Neural progenitor cell (in vitro differentiated cells): ENCODE results near the gene GREM2. TPM values are rescaled to one million over a fixed set of nuclear protein-coding genes. Genes with fewer than 3 reads are reported as not detected.

ENCODE experiments used
- DNase-seq: peaks from one replicate; pipeline ENCODE4 v3.0.0-alpha.2; 2016; ENCODE audit warnings: low spot score
- H2AFZ ChIP-seq: fragments of 200-600 bp; sonication (generic); replicated peaks from 2 replicates; pipeline ENCODE4 v1.6.1; 2016; ENCODE audit warnings: antibody characterized with exemption
- H3F3A ChIP-seq: fragments of 200-600 bp; sonication (generic); 2 replicates; pipeline ENCODE4 v1.6.1; 2016; ENCODE audit warnings: antibody characterized with exemption, low read depth
- H3K27ac ChIP-seq: fragments of 200-600 bp; sonication (generic); 2 replicates; pipeline ENCODE4 v1.5.1; 2016; ENCODE audit warnings: mild to moderate bottlenecking
- H3K27me3 ChIP-seq: fragments of 200-600 bp; sonication (generic); 2 replicates; pipeline ENCODE4 v1.6.1; 2016; ENCODE audit warnings: mild to moderate bottlenecking, moderate library complexity
- H3K36me3 ChIP-seq: fragments of 200-600 bp; sonication (generic); 2 replicates; pipeline ENCODE4 v1.5.1; 2016
- H3K4me1 ChIP-seq: fragments of 200-600 bp; sonication (generic); 2 replicates; pipeline ENCODE4 v1.6.1; 2016; ENCODE audit warnings: mixed run types
- H3K4me2 ChIP-seq: fragments of 200-600 bp; sonication (generic); 2 replicates; pipeline ENCODE4 v1.6.1; 2016
- H3K4me3 ChIP-seq: fragments of 200-600 bp; sonication (generic); 2 replicates; pipeline ENCODE4 v1.5.1; 2016
- H3K79me2 ChIP-seq: fragments of 200-600 bp; sonication (generic); 2 replicates; pipeline ENCODE4 v1.6.1; 2016; ENCODE audit warnings: low read depth
- H3K9ac ChIP-seq: fragments of 200-600 bp; sonication (generic); 2 replicates; pipeline ENCODE4 v1.6.1; 2016
- H3K9me3 ChIP-seq: fragments of 200-600 bp; sonication (generic); 2 replicates; pipeline ENCODE4 v1.5.1; 2016; ENCODE audit warnings: low read depth
- H4K20me1 ChIP-seq: fragments of 200-600 bp; sonication (generic); 2 replicates; pipeline ENCODE4 v1.6.1; 2016; ENCODE audit warnings: low read depth
- H3K27ac Mint-ChIP-seq: 3 replicates; pipeline ENCODE4 v1.8.0; 2021; ENCODE audit warnings: mixed read lengths
- H3K27me3 Mint-ChIP-seq: 2 replicates; pipeline ENCODE4 v1.8.0; 2022; ENCODE audit warnings: low read depth, mild to moderate bottlenecking, inconsistent platforms, moderate library complexity, mixed read lengths; ENCODE audit not compliant: insufficient read depth
- H3K36me3 Mint-ChIP-seq: 3 replicates; pipeline ENCODE4 v1.8.0; 2021; ENCODE audit warnings: mixed read lengths
- H3K4me1 Mint-ChIP-seq: 3 replicates; pipeline ENCODE4 v1.8.0; 2021; ENCODE audit warnings: mixed read lengths
- H3K4me3 Mint-ChIP-seq: 3 replicates; pipeline ENCODE4 v1.8.0; 2021; ENCODE audit warnings: mild to moderate bottlenecking, moderate library complexity, mixed read lengths
- H3K9me3 Mint-ChIP-seq: 3 replicates; pipeline ENCODE4 v1.8.0; 2020; ENCODE audit warnings: mixed read lengths
- CTCF ChIP-seq: fragments of 200-600 bp; sonication (generic); IDR thresholded peaks from 2 replicates; pipeline ENCODE4 v1.5.1; 2017; ENCODE audit warnings: antibody characterized with exemption, mild to moderate bottlenecking
- EZH2 ChIP-seq: fragments of 200-600 bp; sonication (generic); IDR thresholded peaks from 2 replicates; pipeline ENCODE4 v1.6.1; 2017; ENCODE audit warnings: antibody characterized with exemption, mild to moderate bottlenecking, moderate library complexity
- EZH2phosphoT487 ChIP-seq: fragments of 200-600 bp; sonication (generic); IDR thresholded peaks from 2 replicates; pipeline ENCODE4 v1.6.1; 2017; ENCODE audit warnings: antibody characterized with exemption
- total RNA-seq: library from RNA; depleted of rRNA; stranded (reverse); fragments of >200 nt; gene quantifications from 2 replicates; pipeline ENCODE4 v1.2.3, GENCODE V29; 2015; ENCODE audit warnings: low replicate concordance

Gene GREM2
- total RNA-seq, 1 donor from 2014 or later: not detected

DNA sequence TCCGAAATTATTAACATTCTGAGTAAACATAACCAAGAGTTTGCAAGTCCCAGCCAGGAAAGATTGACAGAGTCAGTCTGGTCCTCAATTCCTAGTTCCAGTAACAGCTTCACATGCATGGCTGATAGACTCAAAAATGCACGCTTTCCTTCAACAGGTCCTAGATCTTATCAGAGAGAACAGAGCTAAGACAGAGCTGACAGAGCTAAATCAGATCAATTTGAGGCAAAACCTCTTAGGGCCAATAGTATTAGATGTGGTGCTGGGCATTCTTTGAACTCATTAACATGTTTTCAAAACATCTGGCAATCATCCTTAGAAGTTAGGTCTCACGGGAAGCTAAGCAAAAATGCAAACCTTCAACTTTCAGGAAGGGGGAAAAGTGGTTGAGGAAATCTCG, 114.0 kb downstream of the GREM2 start:
- H3K9ac ChIP-seq: no peak overlapping the region
- no peaks in the 10 kb centered on the region for H3F3A ChIP-seq
- Mint-ChIP-seq H3K36me3 (no peaks in the 10 kb centered on the region), H3K4me1 (no peaks in the 10 kb centered on the region), H3K9me3 (no peaks in the 10 kb centered on the region), H3K4me3 (no peak overlapping the region), H3K27ac (no peak overlapping the region), H3K27me3 (peaks cover 2% of the 10 kb centered on the region)
- H3K27me3 ChIP-seq: peaks cover 11% of the 10 kb centered on the region
- H3K9me3 ChIP-seq: no peaks in the 10 kb centered on the region
- no peak for TF ChIP-seq EZH2
- H3K79me2 ChIP-seq: no peaks in the 10 kb centered on the region
- no peak overlapping the region for H3K27ac ChIP-seq
- H3K36me3 ChIP-seq: no peaks in the 10 kb centered on the region
- DNase-seq: no peak
- H3K4me1 ChIP-seq: no peaks in the 10 kb centered on the region
- H3K4me2 ChIP-seq: no peak overlapping the region
- H3K4me3 ChIP-seq: no peak overlapping the region
- H2AFZ ChIP-seq: no peak overlapping the region
- H4K20me1 ChIP-seq: no peaks in the 10 kb centered on the region

GRCh38 chr1:240496941-240497340, 115.0 kb downstream of the GREM2 start:
- Histone ChIP-seq H3K4me1 (no peaks in the 10 kb centered on the region), H4K20me1 (no peaks in the 10 kb centered on the region), H3K9me3 (no peaks in the 10 kb centered on the region), H3K4me2 (no peak overlapping the region), H3K27ac (no peak overlapping the region), H2AFZ (no peak overlapping the region), H3F3A (no peaks in the 10 kb centered on the region), H3K9ac (no peak overlapping the region), H3K36me3 (no peaks in the 10 kb centered on the region), H3K4me3 (no peak overlapping the region), H3K79me2 (no peaks in the 10 kb centered on the region), H3K27me3 (peaks cover 21% of the 10 kb centered on the region)
- H3K27me3 Mint-ChIP-seq: peaks cover 5% of the 10 kb centered on the region
- no peak for DNase-seq
- H3K36me3 Mint-ChIP-seq: no peaks in the 10 kb centered on the region
- TF ChIP-seq CTCF: no peak
- TF ChIP-seq EZH2: no peak
- no peak for TF ChIP-seq EZH2phosphoT487
- H3K9me3 Mint-ChIP-seq: peaks cover 4% of the 10 kb centered on the region
- H3K27ac Mint-ChIP-seq: no peak overlapping the region
- no peak overlapping the region for H3K4me3 Mint-ChIP-seq
- no peaks in the 10 kb centered on the region for H3K4me1 Mint-ChIP-seq

DNA sequence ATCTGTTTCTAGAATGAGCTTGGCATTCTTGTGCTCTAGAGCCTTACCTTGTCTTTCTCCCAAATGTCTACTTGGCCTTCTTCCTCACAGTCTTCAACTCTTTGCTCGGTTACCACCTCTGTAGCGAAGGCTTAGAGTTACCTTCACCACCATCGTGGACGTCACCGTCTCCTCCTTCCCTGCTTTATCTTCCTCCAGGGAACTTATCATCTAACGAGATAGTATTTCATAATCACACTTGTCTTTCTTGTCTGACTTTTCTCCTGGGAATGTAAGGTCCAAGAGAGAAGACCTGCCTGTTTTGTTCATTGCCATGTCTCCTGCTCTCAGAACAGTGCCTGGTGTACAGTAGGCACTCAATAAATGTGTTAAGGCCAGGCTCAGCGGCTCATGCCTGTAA, 115.6 kb downstream of the GREM2 start:
- H3K27ac Mint-ChIP-seq: no peak overlapping the region

DNA sequence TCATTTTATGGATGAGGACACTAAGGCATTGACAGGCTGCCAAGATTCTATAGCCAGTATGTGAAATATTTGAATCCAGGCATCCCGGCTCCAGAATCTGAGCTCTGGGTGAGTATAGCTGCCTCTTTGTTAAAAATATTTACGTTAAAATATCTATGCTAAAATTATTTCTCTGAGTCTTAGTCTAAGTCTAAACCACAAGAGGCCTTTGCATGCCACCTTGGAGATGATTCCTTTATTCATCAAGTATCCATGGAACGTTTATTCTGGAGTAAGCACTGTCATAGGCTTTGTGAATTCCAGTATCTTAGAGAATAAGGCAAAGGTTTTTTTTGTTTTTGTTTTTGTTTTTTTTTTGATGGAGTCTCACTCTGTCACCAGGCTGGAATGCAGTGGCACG, 116.4 kb downstream of the GREM2 start:
- Mint-ChIP-seq H3K27ac (no peak overlapping the region), H3K4me3 (no peak overlapping the region), H3K36me3 (no peaks in the 10 kb centered on the region), H3K4me1 (no peaks in the 10 kb centered on the region), H3K9me3 (peaks cover 7% of the 10 kb centered on the region), H3K27me3 (peaks cover 5% of the 10 kb centered on the region)
- DNase-seq: no peak
- H3K79me2 ChIP-seq: no peaks in the 10 kb centered on the region
- H3K4me1 ChIP-seq: no peaks in the 10 kb centered on the region
- H4K20me1 ChIP-seq: no peaks in the 10 kb centered on the region
- H3F3A ChIP-seq: no peaks in the 10 kb centered on the region
- H3K27ac ChIP-seq: no peak overlapping the region
- no peaks in the 10 kb centered on the region for H3K36me3 ChIP-seq
- H2AFZ ChIP-seq: no peak overlapping the region
- H3K4me3 ChIP-seq: no peak overlapping the region
- peaks cover 32% of the 10 kb centered on the region for H3K27me3 ChIP-seq
- no peaks in the 10 kb centered on the region for H3K9me3 ChIP-seq
- TF ChIP-seq EZH2phosphoT487 (no peak), CTCF (no peak), EZH2 (no peak)
- H3K4me2 ChIP-seq: no peak overlapping the region
- no peak overlapping the region for H3K9ac ChIP-seq

More for the DNA sequence above, 115.6 kb downstream of the GREM2 start:
- H2AFZ ChIP-seq: no peak overlapping the region
- no peaks in the 10 kb centered on the region for H3K4me1 ChIP-seq
- DNase-seq: no peak
- no peak overlapping the region for H3K4me2 ChIP-seq
- no peaks in the 10 kb centered on the region for H3K36me3 Mint-ChIP-seq
- no peaks in the 10 kb centered on the region for H3K79me2 ChIP-seq
- no peaks in the 10 kb centered on the region for H3F3A ChIP-seq
- H3K4me3 ChIP-seq: no peak overlapping the region
- peaks cover 27% of the 10 kb centered on the region for H3K27me3 ChIP-seq
- no peak overlapping the region for H3K9ac ChIP-seq
- no peak overlapping the region for H3K4me3 Mint-ChIP-seq
- peaks cover 5% of the 10 kb centered on the region for H3K27me3 Mint-ChIP-seq
- no peaks in the 10 kb centered on the region for H3K4me1 Mint-ChIP-seq
- H3K27ac ChIP-seq: no peak overlapping the region
- H4K20me1 ChIP-seq: no peaks in the 10 kb centered on the region
- H3K36me3 ChIP-seq: no peaks in the 10 kb centered on the region
- peaks cover 7% of the 10 kb centered on the region for H3K9me3 Mint-ChIP-seq
- no peak for TF ChIP-seq EZH2
- H3K9me3 ChIP-seq: no peaks in the 10 kb centered on the region
